ENCODE measurements around the gene HERC2.

GRCh38 chr15:28082891-28083684, 238.9 kb downstream of the HERC2 start:
- TF ChIP-seq, protein P1, sequence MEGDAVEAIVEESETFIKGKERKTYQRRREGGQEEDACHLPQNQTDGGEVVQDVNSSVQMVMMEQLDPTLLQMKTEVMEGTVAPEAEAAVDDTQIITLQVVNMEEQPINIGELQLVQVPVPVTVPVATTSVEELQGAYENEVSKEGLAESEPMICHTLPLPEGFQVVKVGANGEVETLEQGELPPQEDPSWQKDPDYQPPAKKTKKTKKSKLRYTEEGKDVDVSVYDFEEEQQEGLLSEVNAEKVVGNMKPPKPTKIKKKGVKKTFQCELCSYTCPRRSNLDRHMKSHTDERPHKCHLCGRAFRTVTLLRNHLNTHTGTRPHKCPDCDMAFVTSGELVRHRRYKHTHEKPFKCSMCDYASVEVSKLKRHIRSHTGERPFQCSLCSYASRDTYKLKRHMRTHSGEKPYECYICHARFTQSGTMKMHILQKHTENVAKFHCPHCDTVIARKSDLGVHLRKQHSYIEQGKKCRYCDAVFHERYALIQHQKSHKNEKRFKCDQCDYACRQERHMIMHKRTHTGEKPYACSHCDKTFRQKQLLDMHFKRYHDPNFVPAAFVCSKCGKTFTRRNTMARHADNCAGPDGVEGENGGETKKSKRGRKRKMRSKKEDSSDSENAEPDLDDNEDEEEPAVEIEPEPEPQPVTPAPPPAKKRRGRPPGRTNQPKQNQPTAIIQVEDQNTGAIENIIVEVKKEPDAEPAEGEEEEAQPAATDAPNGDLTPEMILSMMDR (IDR thresholded peaks at IDR 0.05 in 8 of 11, conservative IDR thresholded peaks at IDR 0.05 in 3 of 11) = no peak
- TF ChIP-seq POLR2A (IDR thresholded peaks at IDR 0.05) (no peak), POLR2AphosphoS5 (IDR thresholded peaks at IDR 0.05) (no peak)

Measured in spleen (tissue), 7 donors.